Gastroesophageal sphincter (tissue), 4 donors: ENCODE results near the gene ZNF626. TPM values are rescaled to one million over a fixed set of nuclear protein-coding genes. Genes with fewer than 3 reads are reported as not detected.
"Not testable (repeated sequence)": the region's sequence is repeated elsewhere in the genome, so short reads cannot be mapped to it uniquely, and the experiment has no call there.

Experiments
- ATAC-seq: fragments of 150-250 bp; one replicate; pipeline ENCODE4 v1.9.1; 2016; ENCODE audit warnings: mild to moderate bottlenecking, moderate library complexity
- H3K27ac ChIP-seq, 4 donors: fragments of 200-600 bp; sonication (generic) in 3 of 4; 1 replicate in 3 of 4; 2 replicates in 1 of 4; pipeline ENCODE4 v1.5.1; 2016 to 2019
- H3K27me3 ChIP-seq: fragments of 200-600 bp; sonication (generic); one replicate; pipeline ENCODE4 v1.5.1; 2019
- H3K36me3 ChIP-seq, 2 donors: fragments of 200-600 bp; sonication (generic); one replicate each; pipeline ENCODE4 v1.5.1; 2019; ENCODE audit warnings: control low read depth in 1 of 2
- H3K4me1 ChIP-seq, 3 donors: fragments of 200-600 bp; sonication (generic); 1 replicate in 2 of 3; 2 replicates in 1 of 3; pipeline ENCODE4 v1.5.1; 2016 to 2019; ENCODE audit warnings: control low read depth in 2 of 3
- H3K4me3 ChIP-seq, 2 donors: fragments of 200-600 bp; sonication (generic); one replicate each; pipeline ENCODE4 v1.5.1; 2019; ENCODE audit warnings: mild to moderate bottlenecking in 1 of 2, moderate library complexity in 1 of 2
- H3K9me3 ChIP-seq, 3 donors: fragments of 200-600 bp; sonication (generic); one replicate each; pipeline ENCODE4 v1.5.1; 2017 to 2019; ENCODE audit warnings: control low read depth in 2 of 3
- CTCF ChIP-seq, 4 experiments: fragments of 200-600 bp in 2 of 4; fragments of 450-650 bp in 2 of 4; sonication (generic) in 1 of 4; IDR thresholded peaks; one replicate each; pipeline ENCODE4 v1.5.1; 2017 to 2019; ENCODE audit warnings: antibody characterized with exemption in 4 of 4, mild to moderate bottlenecking in 2 of 4, moderate library complexity in 2 of 4
- EP300 ChIP-seq: sonication (generic); formaldehyde crosslinking; IDR thresholded peaks from one replicate; pipeline ENCODE4 v1.6.1; 2017; ENCODE audit warnings: antibody characterized with exemption, mild to moderate bottlenecking
- POLR2A ChIP-seq, 2 donors: fragments of 450-650 bp; IDR thresholded peaks; one replicate each; pipeline ENCODE4 v1.6.1; 2017; ENCODE audit warnings: antibody characterized with exemption in 2 of 2, mild to moderate bottlenecking in 2 of 2, moderate library complexity in 1 of 2
- POLR2AphosphoS5 ChIP-seq: sonication (generic); formaldehyde crosslinking; IDR thresholded peaks from one replicate; pipeline ENCODE4 v1.6.1; 2017; ENCODE audit warnings: antibody characterized with exemption
- WGBS, 2 donors: methylation state at CpG; one replicate each; pipeline ENCODE4 v1.1.5; 2018; ENCODE audit warnings: low coverage in 1 of 2; 5-methylcytosine and 5-hydroxymethylcytosine counted together
- total RNA-seq, 4 donors: library from RNA; depleted of rRNA; stranded (reverse); fragments of >200 nt; gene quantifications; one replicate each; pipeline ENCODE4 v1.1.0, GENCODE V29; 2016

The ZNF626 gene
- 10 to 100 TPM; 13.3 to 27.1 (median 14.6) TPM for total RNA-seq

GRCh38 chr19:20661150-20661819 lies at the start of gene ZNF626:
TSS of gene ZNF626 (minus strand) at chr19:20661571. CDS start at chr19:20661446, 125 bp downstream.
- H3K27ac ChIP-seq: peak within 1 kb of the TSS; percentile 27 to 90 (median 89)
- H3K27me3 ChIP-seq: no peaks in the 10 kb centered on the region
- peaks cover 0 to 23% of the 10 kb centered on the region in 2 donors for H3K36me3 ChIP-seq
- no peaks in the 10 kb centered on the region for H3K9me3 ChIP-seq
- peak within 1 kb of the TSS; percentile 50 to 69 for H3K4me3 ChIP-seq
- ATAC-seq: peak; percentile 99
- peaks cover 0 to 42% (median 8%) of the 10 kb centered on the region in 3 donors for H3K4me1 ChIP-seq
- WGBS, 2 donors: 0% methylated on average over 6 of the region's 25 CpGs; no CpG with 5 or more reads in 1 of the 2 donors
- peak in 1 of 2 donors; percentile 49 for TF ChIP-seq POLR2A (IDR thresholded peaks at IDR 0.05)
- peak; percentile 71 for TF ChIP-seq POLR2AphosphoS5
- no peak for TF ChIP-seq CTCF (IDR thresholded peaks at IDR 0.05)

GRCh38 chr19:20669263-20669662 lies 7.9 kb upstream of the ZNF626 start:
- Histone ChIP-seq H3K9me3 (no peaks in the 10 kb centered on the region), H3K27me3 (no peaks in the 10 kb centered on the region), H3K4me3 (no peak overlapping the region), H3K27ac (no peak overlapping the region), H3K36me3 (no peaks in the 10 kb centered on the region), H3K4me1 (no peaks in the 10 kb centered on the region)
- no peak for ATAC-seq
- no peak for TF ChIP-seq CTCF (IDR thresholded peaks at IDR 0.05)
- TF ChIP-seq EP300: no peak
- no peak for TF ChIP-seq POLR2A (IDR thresholded peaks at IDR 0.05)
- no peak for TF ChIP-seq POLR2AphosphoS5
- 75% methylated on average over 4 of the region's 9 CpGs; no CpG with 5 or more reads in 1 of the 2 donors for WGBS, 2 donors

- ATAC-seq: no peak
- H3K27ac ChIP-seq: no peak overlapping the region
- H3K27me3 ChIP-seq: no peaks in the 10 kb centered on the region
- TF ChIP-seq CTCF (IDR thresholded peaks at IDR 0.05): no peak
- no peak for TF ChIP-seq EP300
- no peak for TF ChIP-seq POLR2A (IDR thresholded peaks at IDR 0.05)
- no peak for TF ChIP-seq POLR2AphosphoS5
- 95 to 97% methylated on average over 2 to 4 of the region's 4 CpGs for WGBS, 2 donors
- H3K36me3 ChIP-seq: no peaks in the 10 kb centered on the region
- no peaks in the 10 kb centered on the region for H3K4me1 ChIP-seq
- no peak overlapping the region for H3K4me3 ChIP-seq
- H3K9me3 ChIP-seq: no peaks in the 10 kb centered on the region
Measured at GRCh38 chr19:20667281-20667680, 5.9 kb upstream of the ZNF626 start.

- peak overlapping the region in 1 of 2 donors; percentile 2 for H3K4me3 ChIP-seq
- peak overlapping the region in 3 of 4 donors; percentile 45 to 73 (median 60) for H3K27ac ChIP-seq
- 20 to 64% methylated on average over 1 to 6 of the region's 22 CpGs for WGBS, 2 donors
- ATAC-seq: no peak
- TF ChIP-seq POLR2A (IDR thresholded peaks at IDR 0.05): no peak
- no peaks in the 10 kb centered on the region for H3K27me3 ChIP-seq
- H3K9me3 ChIP-seq: no peaks in the 10 kb centered on the region
- H3K36me3 ChIP-seq: no peaks in the 10 kb centered on the region
- H3K4me1 ChIP-seq: peaks cover 0 to 5% (median 0%) of the 10 kb centered on the region in 3 donors
Measured at GRCh38 chr19:20664901-20665781, 3.8 kb upstream of the ZNF626 start.

GRCh38 chr19:20664475-20664874 lies 3.1 kb upstream of the ZNF626 start:
- ATAC-seq, H3K9me3 ChIP-seq, H3K4me3 ChIP-seq, H3K27me3 ChIP-seq, H3K36me3 ChIP-seq: not testable (repeated sequence)
- Histone ChIP-seq H3K27ac (peak overlapping the region in 2 of 4 donors; percentile 45 to 73), H3K4me1 (peaks cover 0 to 12% (median 3%) of the 10 kb centered on the region in 3 donors)
- WGBS, 2 donors: 77% methylated on average over 4 of the region's 10 CpGs; no CpG with 5 or more reads in 1 of the 2 donors
